GM18505 (cell line): Measurements from ENCODE around the gene TSC22D4.
A peak's percentile ranks its signal among the peaks of the same experiment; 100 is the strongest.

Experiments used
- ATAC-seq: cut with Tn5 transposase; IDR thresholded peaks from one replicate; pipeline ENCODE4 v1.9.1; 2021; ENCODE audit not compliant: unreplicated experiment
- POLR2A ChIP-seq: IDR thresholded peaks from 4 replicates; pipeline ENCODE4 v1.6.1; 2011; ENCODE audit warnings: borderline replicate concordance; ENCODE audit not compliant: insufficient read depth, insufficient read length; ENCODE audit errors: extremely low read depth

TSC22D4 gene

GRCh38 chr7:100434297-100435144, 44.5 kb downstream of the TSC22D4 start:
- TF ChIP-seq POLR2A: no peak
- no peak for ATAC-seq

- TF ChIP-seq POLR2A: peak; percentile 17
- ATAC-seq: no peak
These were observed 45.3 kb downstream of the TSC22D4 start for GRCh38 chr7:100433592-100434296.

- ATAC-seq: no peak
- TF ChIP-seq POLR2A: peak; percentile 13
These were observed 45.8 kb downstream of the TSC22D4 start for GRCh38 chr7:100433276-100433591.

GRCh38 chr7:100432621-100433275, 46.3 kb downstream of the TSC22D4 start:
- no peak for ATAC-seq

GRCh38 chr7:100432053-100432452, 47.0 kb downstream of the TSC22D4 start:
- no peak for TF ChIP-seq POLR2A
- no peak for ATAC-seq

More at GRCh38 chr7:100432621-100433275, 46.3 kb downstream of the TSC22D4 start:
- TF ChIP-seq POLR2A: peak; percentile 36

- TF ChIP-seq POLR2A: no peak
- no peak for ATAC-seq
These were observed 47.7 kb downstream of the TSC22D4 start for GRCh38 chr7:100431286-100431735.

- ATAC-seq: no peak
- no peak for TF ChIP-seq POLR2A
These were observed 48.3 kb downstream of the TSC22D4 start for GRCh38 chr7:100430493-100431285.

- peak; percentile 26 for TF ChIP-seq POLR2A
- ATAC-seq: peak; percentile 40
These were observed 49.1 kb downstream of the TSC22D4 start, which contains the start of gene MEPCE for GRCh38 chr7:100429637-100430492. MEPCE (plus strand) TSS chr7:100429831; CDS start chr7:100430019, 188 bp downstream.

- peak; percentile 80 for TF ChIP-seq POLR2A
- peak; percentile 48 for ATAC-seq
These were observed 49.9 kb downstream of the TSC22D4 start for GRCh38 chr7:100428967-100429636.

GRCh38 chr7:100428199-100428966, 50.6 kb downstream of the TSC22D4 start, which contains the start of gene ZCWPW1:
ZCWPW1 (minus strand) TSS chr7:100428703; CDS start chr7:100420649, 8,054 bp downstream.
- peak; percentile 37 for ATAC-seq
- peak; percentile 100 for TF ChIP-seq POLR2A
